Measurements from ENCODE around the gene SUPT20HL1.

SUPT20HL1 gene

GRCh38 chrX:24399550-24399949, 39.1 kb downstream of the SUPT20HL1 start:
- DNase-seq = no peak

GRCh38 chrX:24405959-24406358, 45.5 kb downstream of the SUPT20HL1 start:
- DNase-seq = no peak

Data from CD4-positive, alpha-beta T cell treated with Interleukin-21 for 1 hour (primary cell).